Thyroid gland (tissue), 4 donors: ENCODE measurements around the gene SLC25A26.

Experiments
- POLR2A ChIP-seq, 2 donors: fragments of 450-650 bp; IDR thresholded peaks; one replicate each; pipeline ENCODE4 v1.6.1; 2017; ENCODE audit warnings: antibody characterized with exemption in 2 of 2, mild to moderate bottlenecking in 2 of 2, moderate library complexity in 1 of 2
- TF ChIP-seq, protein P1 (sequence below), 6 experiments: fragments of 200-600 bp in 3 of 6; fragments of 450-650 bp in 3 of 6; sonication (generic) in 3 of 6; IDR thresholded peaks; one replicate each; pipeline ENCODE4 v1.5.1; 2016 to 2019; ENCODE audit warnings: antibody characterized with exemption in 6 of 6, mild to moderate bottlenecking in 2 of 6, inconsistent platforms in 1 of 6, moderate library complexity in 1 of 6

DNA sequence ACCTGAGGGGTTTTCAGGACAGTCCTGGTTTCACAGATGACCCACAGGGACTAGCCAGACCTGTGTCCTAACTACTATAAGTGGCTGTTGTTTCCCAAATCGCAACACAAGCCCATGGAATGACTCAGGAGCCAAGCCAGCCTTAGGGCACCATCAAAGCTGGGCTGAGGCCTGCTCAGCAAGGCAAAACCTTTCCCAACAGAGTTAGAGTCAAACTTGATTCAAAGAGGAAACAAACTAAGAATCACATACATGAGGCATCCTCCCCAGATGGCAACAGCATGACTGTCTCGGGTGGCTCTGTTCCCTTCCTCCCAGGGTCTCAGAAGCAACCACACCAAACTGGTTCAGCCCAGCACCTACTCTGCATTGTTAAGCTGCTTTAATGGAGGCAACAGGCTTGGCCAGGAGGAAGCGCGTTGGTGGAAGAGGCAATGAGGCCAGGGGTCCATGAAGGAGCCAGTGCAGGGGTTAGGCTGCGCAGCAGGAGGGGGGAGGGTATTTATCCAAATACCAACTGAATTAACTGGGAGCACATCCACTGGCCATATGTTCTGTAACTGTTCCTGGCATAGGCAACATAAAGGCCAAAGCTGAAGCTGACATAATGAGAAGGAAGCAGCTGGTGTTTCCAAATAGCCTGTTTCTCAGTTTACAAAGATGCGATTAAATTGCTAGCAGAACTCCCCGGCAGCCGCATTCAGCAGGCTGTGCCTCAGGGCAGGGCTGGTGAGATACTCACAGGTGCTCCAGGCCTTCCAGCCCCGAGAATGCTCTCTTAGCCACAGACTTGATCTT is 177.6 kb downstream of the SLC25A26 start:
- TF ChIP-seq, protein P1, sequence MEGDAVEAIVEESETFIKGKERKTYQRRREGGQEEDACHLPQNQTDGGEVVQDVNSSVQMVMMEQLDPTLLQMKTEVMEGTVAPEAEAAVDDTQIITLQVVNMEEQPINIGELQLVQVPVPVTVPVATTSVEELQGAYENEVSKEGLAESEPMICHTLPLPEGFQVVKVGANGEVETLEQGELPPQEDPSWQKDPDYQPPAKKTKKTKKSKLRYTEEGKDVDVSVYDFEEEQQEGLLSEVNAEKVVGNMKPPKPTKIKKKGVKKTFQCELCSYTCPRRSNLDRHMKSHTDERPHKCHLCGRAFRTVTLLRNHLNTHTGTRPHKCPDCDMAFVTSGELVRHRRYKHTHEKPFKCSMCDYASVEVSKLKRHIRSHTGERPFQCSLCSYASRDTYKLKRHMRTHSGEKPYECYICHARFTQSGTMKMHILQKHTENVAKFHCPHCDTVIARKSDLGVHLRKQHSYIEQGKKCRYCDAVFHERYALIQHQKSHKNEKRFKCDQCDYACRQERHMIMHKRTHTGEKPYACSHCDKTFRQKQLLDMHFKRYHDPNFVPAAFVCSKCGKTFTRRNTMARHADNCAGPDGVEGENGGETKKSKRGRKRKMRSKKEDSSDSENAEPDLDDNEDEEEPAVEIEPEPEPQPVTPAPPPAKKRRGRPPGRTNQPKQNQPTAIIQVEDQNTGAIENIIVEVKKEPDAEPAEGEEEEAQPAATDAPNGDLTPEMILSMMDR (IDR thresholded peaks at IDR 0.05) = no peak
- no peak for TF ChIP-seq POLR2A (IDR thresholded peaks at IDR 0.05)
